Neural cell (in vitro differentiated cells): ENCODE data around the gene CNGA1.

Source experiments
- EP300 ChIP-seq: fragments of 450-650 bp; conservative IDR thresholded peaks from 2 replicates; pipeline ENCODE4 v1.6.1; 2014; ENCODE audit warnings: antibody characterized with exemption, mild to moderate bottlenecking, moderate library complexity; ENCODE audit not compliant: poor library complexity, severe bottlenecking
- EZH2 ChIP-seq: fragments of 200-600, 300-800 bp; shearing (Covaris generic), sonication (generic); IDR thresholded peaks from 2 replicates; pipeline ENCODE4 v1.6.1; 2014; ENCODE audit warnings: antibody characterized with exemption, low read length, borderline replicate concordance, mild to moderate bottlenecking; ENCODE audit not compliant: insufficient read depth, poor library complexity, severe bottlenecking
- POLR2AphosphoS5 ChIP-seq: IDR thresholded peaks from 2 replicates; pipeline ENCODE4 v1.6.1; 2012
- RAD21 ChIP-seq: fragments of 450-650 bp; conservative IDR thresholded peaks from 2 replicates; pipeline ENCODE4 v1.6.1; 2014; ENCODE audit warnings: antibody characterized with exemption, mild to moderate bottlenecking, moderate library complexity
- TAF1 ChIP-seq: IDR thresholded peaks from 2 replicates; pipeline ENCODE4 v1.6.1; 2012; ENCODE audit warnings: low read depth
- TF ChIP-seq, protein P1 (sequence below): fragments of 450-650 bp; IDR thresholded peaks from 2 replicates; pipeline ENCODE4 v1.5.1; 2014; ENCODE audit warnings: antibody characterized with exemption, mild to moderate bottlenecking, moderate library complexity; ENCODE audit not compliant: poor library complexity, severe bottlenecking

DNA sequence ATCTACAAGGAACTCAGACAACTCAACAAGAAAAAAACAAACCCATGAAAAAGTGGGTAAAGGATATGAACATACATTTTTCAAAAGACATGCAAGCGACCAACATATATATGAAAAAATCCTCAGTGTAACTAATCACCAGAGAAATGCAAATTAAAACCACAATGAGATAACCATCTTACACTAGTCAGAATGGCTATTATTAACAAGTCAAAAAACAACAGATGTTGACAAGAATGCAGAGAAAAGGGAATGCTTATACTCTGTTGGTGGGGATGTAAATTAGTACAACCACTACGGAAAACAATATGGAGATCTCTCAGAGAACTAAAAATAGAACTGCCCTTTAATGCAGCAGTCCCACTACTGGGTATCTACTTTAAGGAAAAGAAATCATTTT is 12.2 kb upstream of the CNGA1 start:
- TF ChIP-seq, protein P1, sequence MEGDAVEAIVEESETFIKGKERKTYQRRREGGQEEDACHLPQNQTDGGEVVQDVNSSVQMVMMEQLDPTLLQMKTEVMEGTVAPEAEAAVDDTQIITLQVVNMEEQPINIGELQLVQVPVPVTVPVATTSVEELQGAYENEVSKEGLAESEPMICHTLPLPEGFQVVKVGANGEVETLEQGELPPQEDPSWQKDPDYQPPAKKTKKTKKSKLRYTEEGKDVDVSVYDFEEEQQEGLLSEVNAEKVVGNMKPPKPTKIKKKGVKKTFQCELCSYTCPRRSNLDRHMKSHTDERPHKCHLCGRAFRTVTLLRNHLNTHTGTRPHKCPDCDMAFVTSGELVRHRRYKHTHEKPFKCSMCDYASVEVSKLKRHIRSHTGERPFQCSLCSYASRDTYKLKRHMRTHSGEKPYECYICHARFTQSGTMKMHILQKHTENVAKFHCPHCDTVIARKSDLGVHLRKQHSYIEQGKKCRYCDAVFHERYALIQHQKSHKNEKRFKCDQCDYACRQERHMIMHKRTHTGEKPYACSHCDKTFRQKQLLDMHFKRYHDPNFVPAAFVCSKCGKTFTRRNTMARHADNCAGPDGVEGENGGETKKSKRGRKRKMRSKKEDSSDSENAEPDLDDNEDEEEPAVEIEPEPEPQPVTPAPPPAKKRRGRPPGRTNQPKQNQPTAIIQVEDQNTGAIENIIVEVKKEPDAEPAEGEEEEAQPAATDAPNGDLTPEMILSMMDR: no peak
- no peak for TF ChIP-seq POLR2AphosphoS5
- TF ChIP-seq RAD21: no peak
- TF ChIP-seq TAF1: no peak
- no peak for TF ChIP-seq EP300
- TF ChIP-seq EZH2: no peak
